Activated T-helper 2 cell treated with anti-CD3 and anti-CD28 coated beads, Interferon-gamma antibody, Interleukin-2, Interleukin-4, amounts not matched to agents 10 μg/mL and 5 μg/mL and 100 μg/mL, durations not matched to agents 14 hours and 24 hours and 36 hours (primary cell): ENCODE data around the gene LIPC. TPM values are rescaled to one million over a fixed set of nuclear protein-coding genes. Genes with fewer than 3 reads are reported as not detected.

ENCODE experiments used
- DNase-seq: peaks from one replicate; pipeline ENCODE4 v3.0.0; 2021; ENCODE audit warnings: low spot score
- H3K27ac Mint-ChIP-seq: one replicate; pipeline ENCODE4 v1.8.0; 2021; ENCODE audit warnings: mixed read lengths
- H3K27me3 Mint-ChIP-seq: one replicate; pipeline ENCODE4 v1.8.0; 2021; ENCODE audit warnings: low read depth, mixed read lengths
- H3K36me3 Mint-ChIP-seq: one replicate; pipeline ENCODE4 v1.8.0; 2021; ENCODE audit warnings: low read depth, mixed read lengths
- H3K4me1 Mint-ChIP-seq: one replicate; pipeline ENCODE4 v1.8.0; 2021; ENCODE audit warnings: low read depth, mixed read lengths
- H3K4me3 Mint-ChIP-seq: one replicate; pipeline ENCODE4 v1.8.0; 2021; ENCODE audit warnings: low read depth, mild to moderate bottlenecking, moderate library complexity, mixed read lengths
- H3K9me3 Mint-ChIP-seq: one replicate; pipeline ENCODE4 v1.8.0; 2021; ENCODE audit warnings: mixed read lengths
- intact Hi-C: fragments of 100-400 bp; cut with micrococcal nuclease; formaldehyde crosslinking; loops from one replicate; pipeline ENCODE4 v1.15.1; 2023
- total RNA-seq: library from RNA; stranded (reverse); gene quantifications from 2 replicates; pipeline ENCODE4 v1.2.3, GENCODE V29; 2022

The LIPC gene
- total RNA-seq, 1 donor from 2014 or later, result 1.7 TPM

- Mint-ChIP-seq H3K4me1 (peaks cover 25% of the 10 kb centered on the region), H3K4me3 (no peak overlapping the region), H3K36me3 (peaks cover 4% of the 10 kb centered on the region), H3K27me3 (no peaks in the 10 kb centered on the region), H3K9me3 (peaks cover 4% of the 10 kb centered on the region), H3K27ac (no peak overlapping the region)
- intact Hi-C loops, result no loop called here
- DNase-seq, result no peak
These were observed 59.2 kb downstream of the LIPC start for GRCh38 chr15:58490888-58491473.

- Mint-ChIP-seq H3K9me3 (peaks cover 4% of the 10 kb centered on the region), H3K27me3 (no peaks in the 10 kb centered on the region), H3K4me3 (no peak overlapping the region), H3K36me3 (peaks cover 4% of the 10 kb centered on the region), H3K27ac (no peak overlapping the region), H3K4me1 (peaks cover 23% of the 10 kb centered on the region)
- intact Hi-C loops, result no loop called here
- no peak for DNase-seq
These were observed 59.9 kb downstream of the LIPC start for GRCh38 chr15:58491499-58492202.

DNA sequence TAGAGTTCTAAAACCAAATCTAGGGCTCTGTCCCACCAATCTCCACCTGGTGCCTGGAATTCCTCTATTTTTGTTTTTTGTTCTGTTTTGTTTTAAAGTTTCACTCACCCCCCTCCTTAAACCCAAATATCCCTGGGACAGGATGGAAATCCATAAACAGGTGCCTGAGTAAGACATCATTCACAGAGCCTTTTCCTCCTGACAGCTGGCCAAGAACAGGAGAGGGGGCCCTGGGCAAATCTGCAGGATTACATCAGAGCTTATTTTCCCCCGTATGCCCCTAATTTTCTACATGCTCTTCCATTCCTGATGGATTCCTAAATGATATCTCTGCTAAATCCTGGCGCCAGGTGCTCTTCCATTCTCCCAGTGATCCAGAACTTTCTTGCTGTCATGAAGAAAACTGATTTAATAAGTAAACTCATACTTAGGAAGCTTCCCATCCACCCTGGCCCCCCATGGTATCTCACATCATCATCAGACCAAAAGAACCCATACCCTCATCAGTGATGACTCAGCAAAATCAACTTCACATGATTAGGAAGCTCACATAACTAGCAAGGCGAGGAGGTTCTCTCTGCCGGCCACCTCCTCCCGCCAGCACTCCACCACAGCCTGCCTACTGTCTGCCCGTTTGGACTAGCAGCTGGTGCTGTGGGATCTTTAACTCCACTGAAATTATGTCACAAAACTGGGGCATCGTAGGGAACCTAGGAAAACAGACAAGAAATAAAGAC is 61.0 kb downstream of the LIPC start:
- Mint-ChIP-seq H3K27me3 (no peaks in the 10 kb centered on the region), H3K27ac (no peak overlapping the region), H3K4me3 (no peak overlapping the region), H3K9me3 (peaks cover 4% of the 10 kb centered on the region), H3K36me3 (peaks cover 4% of the 10 kb centered on the region), H3K4me1 (peaks cover 25% of the 10 kb centered on the region)
- no peak for DNase-seq
- intact Hi-C loops, result no loop called here

DNA sequence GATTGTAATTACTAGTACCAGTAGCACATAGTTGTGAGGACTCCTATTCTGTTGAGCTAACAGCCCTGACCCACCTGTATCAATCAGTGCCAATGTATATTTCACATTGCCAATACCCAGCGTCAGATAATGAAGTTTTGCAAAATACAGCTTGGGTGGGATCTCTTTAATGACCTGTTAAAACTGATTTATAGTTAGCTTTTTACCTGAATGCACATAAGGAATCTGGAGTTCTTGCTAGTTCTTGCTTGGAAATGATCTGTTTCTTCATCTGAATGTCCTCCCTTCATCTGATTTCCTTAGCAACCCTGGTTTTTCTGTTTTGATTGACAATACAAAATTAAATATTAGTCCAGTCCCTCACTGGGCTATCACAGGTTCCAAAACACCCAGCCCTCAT is 62.8 kb downstream of the LIPC start:
- no peaks in the 10 kb centered on the region for H3K36me3 Mint-ChIP-seq
- H3K27me3 Mint-ChIP-seq, result no peaks in the 10 kb centered on the region
- no peak overlapping the region for H3K27ac Mint-ChIP-seq
- H3K4me1 Mint-ChIP-seq, result peaks cover 24% of the 10 kb centered on the region
- no peak for DNase-seq
- intact Hi-C loops, result no loop called here
- H3K9me3 Mint-ChIP-seq, result no peaks in the 10 kb centered on the region
- H3K4me3 Mint-ChIP-seq, result no peak overlapping the region

DNA sequence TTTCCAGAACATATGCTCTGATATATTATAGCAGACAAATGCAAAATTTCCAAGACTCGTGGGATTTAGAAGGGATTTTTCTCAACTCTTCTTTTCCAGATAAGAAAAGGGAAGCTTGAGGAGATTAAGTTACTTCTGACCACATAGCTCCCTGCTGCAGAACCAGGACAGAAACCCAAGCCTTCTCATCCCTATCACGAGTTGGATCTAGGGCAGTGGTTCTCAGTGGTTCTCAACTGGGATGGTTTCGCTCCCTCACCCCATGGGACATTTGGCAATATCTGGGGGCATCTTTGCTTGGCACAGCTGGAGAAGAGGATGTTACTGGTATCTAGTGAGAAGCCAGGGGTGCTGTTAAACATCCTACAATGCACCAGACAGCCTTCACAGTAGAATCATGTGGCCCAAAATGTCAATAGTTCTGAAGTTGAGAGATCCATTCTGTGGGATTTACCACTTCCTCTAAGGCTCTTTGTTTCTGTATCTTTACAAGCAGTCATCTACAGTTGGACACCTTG is 64.2 kb downstream of the LIPC start:
- no peaks in the 10 kb centered on the region for H3K9me3 Mint-ChIP-seq
- H3K4me1 Mint-ChIP-seq, result peaks cover 27% of the 10 kb centered on the region
- intact Hi-C loops, result no loop called here
- no peaks in the 10 kb centered on the region for H3K36me3 Mint-ChIP-seq
- peak overlapping the region; percentile 45 for H3K27ac Mint-ChIP-seq
- no peaks in the 10 kb centered on the region for H3K27me3 Mint-ChIP-seq
- no peak for DNase-seq
- no peak overlapping the region for H3K4me3 Mint-ChIP-seq

DNA sequence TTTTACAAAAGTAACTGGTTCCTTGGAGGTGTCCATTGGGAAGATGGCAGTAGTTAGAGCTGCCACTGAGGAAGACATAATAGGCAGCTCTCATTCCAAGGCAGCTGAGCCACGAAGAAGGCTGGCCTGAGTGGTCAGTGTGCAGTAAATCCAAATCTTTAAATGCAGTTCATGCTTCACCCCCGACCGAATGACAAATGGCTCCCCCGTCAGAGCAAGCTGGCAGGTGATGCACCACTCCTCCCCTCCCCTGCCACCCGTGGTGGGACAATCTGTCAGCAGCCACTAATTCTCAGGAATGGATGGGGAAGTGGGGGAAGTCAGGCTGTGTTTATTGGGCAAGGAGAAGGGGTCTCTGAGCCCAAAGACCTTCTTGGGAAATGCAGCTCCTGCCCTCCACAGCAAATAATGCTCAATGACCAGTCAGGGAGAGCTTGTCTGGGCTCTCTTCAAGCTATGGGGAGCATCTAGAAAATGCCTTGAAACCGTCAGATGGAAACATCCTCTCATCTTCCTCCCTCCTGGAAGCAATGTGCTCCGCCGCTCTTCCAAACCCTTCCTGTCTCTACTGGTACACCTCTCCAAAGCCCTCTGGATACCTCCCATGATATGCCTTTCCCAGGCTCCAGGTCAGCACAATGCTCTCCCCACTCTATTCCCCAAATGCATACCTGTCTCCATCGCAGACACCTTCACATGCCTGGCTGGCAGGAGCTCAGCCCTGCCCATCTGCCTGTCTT is 65.4 kb downstream of the LIPC start:
- no peak overlapping the region for H3K27ac Mint-ChIP-seq
- no peak overlapping the region for H3K4me3 Mint-ChIP-seq
- intact Hi-C loops, result no loop called here
- H3K36me3 Mint-ChIP-seq, result no peaks in the 10 kb centered on the region
- no peaks in the 10 kb centered on the region for H3K27me3 Mint-ChIP-seq
- peaks cover 28% of the 10 kb centered on the region for H3K4me1 Mint-ChIP-seq
- DNase-seq, result no peak
- no peaks in the 10 kb centered on the region for H3K9me3 Mint-ChIP-seq

GRCh38 chr15:58498821-58499580 is 67.2 kb downstream of the LIPC start:
- H3K36me3 Mint-ChIP-seq, result no peaks in the 10 kb centered on the region
- H3K27me3 Mint-ChIP-seq, result no peaks in the 10 kb centered on the region
- H3K4me3 Mint-ChIP-seq, result no peak overlapping the region
- no peak for DNase-seq
- no peak overlapping the region for H3K27ac Mint-ChIP-seq
- no peaks in the 10 kb centered on the region for H3K9me3 Mint-ChIP-seq
- H3K4me1 Mint-ChIP-seq, result peaks cover 24% of the 10 kb centered on the region
- intact Hi-C loops, result no loop called here

DNA sequence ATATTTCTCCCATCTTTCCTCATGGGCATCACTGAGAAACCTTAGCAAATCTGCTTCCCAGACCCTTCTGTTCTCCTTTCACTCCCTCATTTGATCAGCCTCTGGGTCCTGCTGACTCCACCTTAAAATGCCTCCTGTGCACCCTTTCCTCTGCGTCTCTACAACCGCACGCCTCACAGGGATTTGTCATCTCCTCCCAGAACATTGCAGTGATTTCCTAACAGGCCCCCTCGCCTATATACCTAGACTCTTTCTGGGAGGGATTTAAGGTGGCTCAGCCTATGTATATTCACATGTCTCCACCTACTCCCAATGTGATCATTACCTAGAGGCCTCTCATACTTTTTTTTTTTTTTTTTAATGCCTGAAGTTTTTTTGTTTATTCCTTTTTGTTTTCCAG is 69.2 kb downstream of the LIPC start:
- intact Hi-C loops, result no loop called here
- no peak overlapping the region for H3K27ac Mint-ChIP-seq
- no peak overlapping the region for H3K4me3 Mint-ChIP-seq

DNA sequence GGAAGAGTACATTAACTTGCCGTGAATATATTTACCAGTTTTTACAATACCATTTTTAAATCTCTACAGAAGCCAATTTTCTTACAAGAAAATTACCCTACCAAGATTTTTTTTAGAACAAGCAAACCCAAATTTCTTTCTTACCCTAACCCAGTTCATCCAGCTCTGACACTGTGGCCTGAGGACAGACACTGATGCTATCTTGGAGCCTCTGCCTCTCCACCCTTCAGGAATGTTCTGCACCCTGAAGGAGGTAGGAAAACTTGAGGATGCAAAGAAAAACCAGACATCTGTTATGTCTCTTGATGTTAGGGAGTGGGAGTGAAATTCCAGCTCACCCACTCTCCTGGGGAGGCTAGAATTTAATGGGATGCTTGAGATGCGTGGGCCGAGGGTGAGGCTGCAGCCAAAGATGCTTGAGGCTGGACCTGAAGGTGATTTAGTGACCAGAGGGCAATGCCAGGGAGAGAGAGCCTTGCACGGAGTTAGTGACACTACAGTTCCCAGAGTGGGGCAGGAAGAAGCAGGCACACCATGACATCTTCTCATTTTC is 69.9 kb downstream of the LIPC start:
- no peak for DNase-seq
- H3K36me3 Mint-ChIP-seq, result peaks cover 3% of the 10 kb centered on the region
- no peaks in the 10 kb centered on the region for H3K27me3 Mint-ChIP-seq
- intact Hi-C loops, result no loop called here
- no peak overlapping the region for H3K4me3 Mint-ChIP-seq
- peaks cover 32% of the 10 kb centered on the region for H3K4me1 Mint-ChIP-seq
- no peaks in the 10 kb centered on the region for H3K9me3 Mint-ChIP-seq
- H3K27ac Mint-ChIP-seq, result no peak overlapping the region

More for the DNA sequence above, 69.2 kb downstream of the LIPC start:
- peaks cover 3% of the 10 kb centered on the region for H3K36me3 Mint-ChIP-seq
- H3K27me3 Mint-ChIP-seq, result no peaks in the 10 kb centered on the region
- no peaks in the 10 kb centered on the region for H3K9me3 Mint-ChIP-seq
- no peak for DNase-seq
- H3K4me1 Mint-ChIP-seq, result peaks cover 29% of the 10 kb centered on the region

GRCh38 chr15:58503139-58504027 is 71.6 kb downstream of the LIPC start:
- DNase-seq, result no peak
- H3K36me3 Mint-ChIP-seq, result peaks cover 3% of the 10 kb centered on the region
- peaks cover 30% of the 10 kb centered on the region for H3K4me1 Mint-ChIP-seq
- no peak overlapping the region for H3K27ac Mint-ChIP-seq
- H3K9me3 Mint-ChIP-seq, result no peaks in the 10 kb centered on the region
- intact Hi-C loops, result no loop called here
- H3K4me3 Mint-ChIP-seq, result no peak overlapping the region
- H3K27me3 Mint-ChIP-seq, result peaks cover 2% of the 10 kb centered on the region

GRCh38 chr15:58504674-58505234 is 73.0 kb downstream of the LIPC start:
- Mint-ChIP-seq H3K36me3 (peaks cover 3% of the 10 kb centered on the region), H3K9me3 (no peaks in the 10 kb centered on the region), H3K27me3 (peaks cover 2% of the 10 kb centered on the region), H3K4me1 (peaks cover 30% of the 10 kb centered on the region), H3K4me3 (no peak overlapping the region), H3K27ac (peak overlapping the region; percentile 51)
- intact Hi-C loops, result no loop called here
- no peak for DNase-seq
